Fibroblast of the aortic adventitia (primary cell): ENCODE results near the gene HSD3B1. TPM values are rescaled to one million over a fixed set of nuclear protein-coding genes. Genes with fewer than 3 reads are reported as not detected.

Source experiments
- DNase-seq: peaks from one replicate; pipeline ENCODE4 v3.0.0-alpha.2; 2010; ENCODE audit warnings: low read depth
- H3K4me3 ChIP-seq: 2 replicates; pipeline ENCODE4 v1.5.1; 2011; ENCODE audit warnings: low read depth, mild to moderate bottlenecking, control low read depth, low read length, moderate library complexity
- total RNA-seq: library from RNA; depleted of rRNA; stranded (reverse); fragments of >200 nt; gene quantifications from 2 replicates; pipeline ENCODE4 v1.2.3, GENCODE V29; 2012; ENCODE audit warnings: low replicate concordance
- TF ChIP-seq, protein P1 (sequence below): IDR thresholded peaks from 2 replicates; pipeline ENCODE4 v1.5.1; 2011; ENCODE audit warnings: mild to moderate bottlenecking, low read length, control low read depth, inconsistent platforms; ENCODE audit not compliant: insufficient read depth

Gene HSD3B1
- total RNA-seq, 1 donor = not detected

- no peak overlapping the region for H3K4me3 ChIP-seq
- DNase-seq = no peak
- TF ChIP-seq, protein P1, sequence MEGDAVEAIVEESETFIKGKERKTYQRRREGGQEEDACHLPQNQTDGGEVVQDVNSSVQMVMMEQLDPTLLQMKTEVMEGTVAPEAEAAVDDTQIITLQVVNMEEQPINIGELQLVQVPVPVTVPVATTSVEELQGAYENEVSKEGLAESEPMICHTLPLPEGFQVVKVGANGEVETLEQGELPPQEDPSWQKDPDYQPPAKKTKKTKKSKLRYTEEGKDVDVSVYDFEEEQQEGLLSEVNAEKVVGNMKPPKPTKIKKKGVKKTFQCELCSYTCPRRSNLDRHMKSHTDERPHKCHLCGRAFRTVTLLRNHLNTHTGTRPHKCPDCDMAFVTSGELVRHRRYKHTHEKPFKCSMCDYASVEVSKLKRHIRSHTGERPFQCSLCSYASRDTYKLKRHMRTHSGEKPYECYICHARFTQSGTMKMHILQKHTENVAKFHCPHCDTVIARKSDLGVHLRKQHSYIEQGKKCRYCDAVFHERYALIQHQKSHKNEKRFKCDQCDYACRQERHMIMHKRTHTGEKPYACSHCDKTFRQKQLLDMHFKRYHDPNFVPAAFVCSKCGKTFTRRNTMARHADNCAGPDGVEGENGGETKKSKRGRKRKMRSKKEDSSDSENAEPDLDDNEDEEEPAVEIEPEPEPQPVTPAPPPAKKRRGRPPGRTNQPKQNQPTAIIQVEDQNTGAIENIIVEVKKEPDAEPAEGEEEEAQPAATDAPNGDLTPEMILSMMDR = no peak
These were observed 31.0 kb downstream of the HSD3B1 start for GRCh38 chr1:119537966-119538365.

- TF ChIP-seq, protein P1 = no peak
- no peak overlapping the region for H3K4me3 ChIP-seq
- DNase-seq = no peak
These were observed 32.6 kb downstream of the HSD3B1 start for GRCh38 chr1:119539636-119540035.

- no peak for DNase-seq
- no peak overlapping the region for H3K4me3 ChIP-seq
- TF ChIP-seq, protein P1 = no peak
These were observed 34.4 kb downstream of the HSD3B1 start for GRCh38 chr1:119541389-119541788.

- peak; percentile 10 for DNase-seq
- TF ChIP-seq, protein P1 = no peak
- H3K4me3 ChIP-seq = no peak overlapping the region
These were observed 35.5 kb downstream of the HSD3B1 start for GRCh38 chr1:119542492-119542946.

DNA sequence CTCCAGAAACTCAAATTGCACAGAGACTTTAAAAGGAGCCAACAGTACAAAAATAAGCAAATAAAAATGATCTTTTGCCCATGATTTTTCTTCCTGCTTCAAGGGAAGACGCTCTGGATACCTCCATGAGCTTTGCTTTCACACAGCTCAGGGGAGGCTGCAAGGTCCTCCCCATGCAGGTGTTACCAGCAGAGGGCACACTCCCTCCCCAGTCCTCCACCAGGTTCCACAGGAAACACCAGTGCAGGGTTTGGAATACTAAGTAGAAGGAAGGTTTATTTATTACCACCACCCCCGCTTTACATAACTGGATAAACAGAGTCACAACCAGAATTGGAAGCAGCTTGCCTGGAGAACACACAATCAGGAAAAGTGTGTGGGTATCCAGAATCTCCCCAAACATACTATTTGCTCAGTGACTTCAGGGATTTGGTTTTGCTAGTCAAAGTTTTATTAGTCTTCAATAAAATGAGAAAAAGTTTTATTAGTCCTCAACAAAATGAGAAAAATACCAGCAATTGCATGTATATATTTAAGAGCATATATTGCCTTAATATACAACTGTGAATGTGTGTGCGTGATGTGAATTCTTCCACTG is 37.3 kb downstream of the HSD3B1 start:
- TF ChIP-seq, protein P1 = peak; percentile 28
- no peak for DNase-seq
- H3K4me3 ChIP-seq = no peak overlapping the region

DNA sequence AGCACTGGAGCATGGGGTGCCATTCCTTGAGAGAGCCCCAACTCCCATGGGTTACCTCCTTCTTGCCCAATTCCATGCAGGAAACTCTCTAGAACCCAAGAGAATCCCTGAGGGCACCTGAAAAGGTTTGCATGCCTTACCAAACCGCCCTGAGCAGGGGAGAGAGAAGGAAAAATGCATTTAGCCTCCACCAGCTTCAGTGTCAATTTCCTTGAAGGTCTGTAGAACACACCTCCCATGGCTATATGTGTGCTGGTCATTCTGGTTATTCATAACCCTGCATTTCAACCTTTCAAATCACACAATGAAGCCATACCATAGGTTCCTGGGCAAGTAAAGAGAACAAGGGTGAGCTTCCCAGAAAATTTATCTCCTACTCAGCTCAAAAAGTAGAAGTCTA is 39.6 kb downstream of the HSD3B1 start:
- TF ChIP-seq, protein P1 = no peak
- DNase-seq = no peak
- H3K4me3 ChIP-seq = no peak overlapping the region

- no peak overlapping the region for H3K4me3 ChIP-seq
- TF ChIP-seq, protein P1 = no peak
- DNase-seq = no peak
These were observed 40.3 kb downstream of the HSD3B1 start for GRCh38 chr1:119547306-119547705.
